H1 (cell line): ENCODE measurements around the gene WDR38. TPM values are rescaled to one million over a fixed set of nuclear protein-coding genes. Genes with fewer than 3 reads are reported as not detected.
A peak's percentile ranks its signal among the peaks of the same experiment; 100 is the strongest.

ENCODE experiments used
- CTCF ChIA-PET: fragments of 300-600 bp; sonication (Branson Sonifier 250); formaldehyde crosslinking; loops from one replicate; lab custom pipeline; 2021; ENCODE audit not compliant: partially characterized antibody; lab: Charles Lee
- POLR2A ChIA-PET: fragments of 300-600 bp; sonication (Branson Sonifier 250); formaldehyde crosslinking; loops from one replicate; lab custom pipeline; 2021; ENCODE audit warnings: inconsistent platforms; ENCODE audit not compliant: partially characterized antibody; lab: Charles Lee
- DNase-seq, 2 experiments: peaks; one replicate each; pipeline versions ENCODE4 v3.0.0 to v3.0.0-alpha.2; 2010 to 2022; ENCODE audit warnings: low spot score in 2 of 2, low read depth in 1 of 2, mixed read lengths in 1 of 2
- FAIRE-seq: peaks from 2 replicates; lab custom pipeline; 2011; peaks lifted over from hg19 to GRCh38; lab: Jason Lieb, UNC
- H2AFZ ChIP-seq: 2 replicates; pipeline ENCODE4 v1.8.1; 2012; ENCODE audit warnings: low read length, inconsistent platforms
- H2AK5ac ChIP-seq: 2 replicates; pipeline ENCODE4 v1.6.1; 2013; ENCODE audit warnings: low read depth, low read length
- H2BK120ac ChIP-seq: replicated peaks from 2 replicates; pipeline ENCODE3; 2013; ENCODE audit warnings: low read depth, low read length, inconsistent platforms
- H2BK12ac ChIP-seq: 2 replicates; pipeline ENCODE4 v1.6.1; 2013; ENCODE audit warnings: low read depth, low read length
- H2BK15ac ChIP-seq: 2 replicates; pipeline ENCODE4 v1.6.1; 2013; ENCODE audit warnings: low read length
- H2BK20ac ChIP-seq: 2 replicates; pipeline ENCODE4 v1.6.1; 2013; ENCODE audit warnings: low read length
- H2BK5ac ChIP-seq: 2 replicates; pipeline ENCODE4 v1.6.1; 2013; ENCODE audit warnings: low read depth, low read length
- H3K14ac ChIP-seq: 2 replicates; pipeline ENCODE4 v1.6.1; 2013; ENCODE audit warnings: inconsistent platforms; ENCODE audit not compliant: insufficient read length
- H3K18ac ChIP-seq: 2 replicates; pipeline ENCODE4 v1.6.1; 2013; ENCODE audit warnings: low read length; ENCODE audit errors: extremely low read depth
- H3K23ac ChIP-seq: 2 replicates; pipeline ENCODE4 v1.6.1; 2013; ENCODE audit warnings: inconsistent platforms; ENCODE audit not compliant: insufficient read length
- H3K23me2 ChIP-seq: 2 replicates; pipeline ENCODE4 v1.6.1; 2013; ENCODE audit warnings: low read depth, low read length
- H3K27ac ChIP-seq: 2 replicates; pipeline ENCODE4 v1.6.1; 2011; ENCODE audit warnings: low read depth, low read length, inconsistent platforms
- H3K27me3 ChIP-seq, 4 experiments: replicated peaks in 1 of 4; 1 replicate in 1 of 4; 2 replicates in 3 of 4; pipeline versions ENCODE4 v1.6.1 to v1.8.1; 2011 to 2013; ENCODE audit warnings: low read length in 3 of 4, mild to moderate bottlenecking in 3 of 4, inconsistent platforms in 2 of 4, mixed read lengths in 2 of 4, moderate library complexity in 1 of 4; ENCODE audit not compliant: control insufficient read depth in 3 of 4, insufficient read depth in 3 of 4; ENCODE audit errors: extremely low read depth in 1 of 4
- H3K36me3 ChIP-seq, 4 experiments: 2 replicates each; pipeline versions ENCODE4 v1.6.1 to v1.8.1; 2011 to 2013; ENCODE audit warnings: mild to moderate bottlenecking in 4 of 4, low read length in 3 of 4, moderate library complexity in 2 of 4, control low read depth in 1 of 4, inconsistent platforms in 1 of 4; ENCODE audit not compliant: insufficient read depth in 4 of 4, control insufficient read depth in 2 of 4
- H3K4ac ChIP-seq: replicated peaks from 2 replicates; pipeline ENCODE3; 2013; ENCODE audit warnings: low read length, low read depth, mixed read lengths, inconsistent platforms; ENCODE audit not compliant: insufficient read length
- H3K4me1 ChIP-seq, 4 experiments: replicated peaks in 1 of 4; 1 replicate in 1 of 4; 2 replicates in 3 of 4; pipeline versions ENCODE4 v1.6.1 to v1.8.1; 2011 to 2013; ENCODE audit warnings: low read length in 3 of 4, inconsistent platforms in 2 of 4, mixed read lengths in 1 of 4; ENCODE audit not compliant: insufficient read depth in 4 of 4, control insufficient read depth in 3 of 4
- H3K4me2 ChIP-seq, 2 experiments: 2 replicates each; pipeline versions ENCODE4 v1.6.1 to v1.8.1; 2011 to 2013; ENCODE audit warnings: low read depth in 2 of 2, low read length in 2 of 2, control low read depth in 1 of 2, inconsistent platforms in 1 of 2, mild to moderate bottlenecking in 1 of 2; ENCODE audit not compliant: insufficient read depth in 1 of 2
- H3K4me3 ChIP-seq, 4 experiments: fragments of 200-600, 300-600 bp in 1 of 4; sonication (generic), shearing (Covaris generic), sonication (Bioruptor Twin) in 1 of 4; 2 replicates each; pipeline versions ENCODE4 v1.5.1 to v1.8.1; 2011 to 2016; ENCODE audit warnings: low read length in 4 of 4, low read depth in 3 of 4, control low read depth in 2 of 4, inconsistent platforms in 2 of 4, mild to moderate bottlenecking in 2 of 4, mixed read lengths in 1 of 4, moderate library complexity in 1 of 4; ENCODE audit not compliant: insufficient read depth in 2 of 4; ENCODE audit errors: extremely low read depth in 1 of 4
- H3K56ac ChIP-seq: replicated peaks from 2 replicates; pipeline ENCODE3; 2013; ENCODE audit warnings: low read depth, mild to moderate bottlenecking, mixed read lengths, low read length, inconsistent platforms; ENCODE audit not compliant: insufficient read length
- H3K79me1 ChIP-seq: 2 replicates; pipeline ENCODE4 v1.6.1; 2013; ENCODE audit warnings: low read depth, low read length, control low read depth
- H3K79me2 ChIP-seq, 2 experiments: 2 replicates each; pipeline versions ENCODE4 v1.6.1 to v1.8.1; 2012 to 2013; ENCODE audit warnings: low read length in 2 of 2, mild to moderate bottlenecking in 2 of 2, inconsistent platforms in 1 of 2; ENCODE audit not compliant: insufficient read depth in 2 of 2, control insufficient read depth in 1 of 2
- H3K9ac ChIP-seq, 4 experiments: replicated peaks in 1 of 4; 1 replicate in 1 of 4; 2 replicates in 3 of 4; pipeline versions ENCODE4 v1.6.1 to v1.8.1; 2011 to 2013; ENCODE audit warnings: low read depth in 3 of 4, low read length in 3 of 4, control low read depth in 2 of 4, mild to moderate bottlenecking in 2 of 4, moderate library complexity in 2 of 4, inconsistent platforms in 1 of 4; ENCODE audit errors: extremely low read depth in 1 of 4
- H3K9me3 ChIP-seq, 2 experiments: 2 replicates each; pipeline versions ENCODE4 v1.6.1 to v1.8.1; 2012 to 2013; ENCODE audit warnings: mild to moderate bottlenecking in 2 of 2, moderate library complexity in 2 of 2, control low read depth in 1 of 2, inconsistent platforms in 1 of 2, low read depth in 1 of 2, low read length in 1 of 2, mixed read lengths in 1 of 2; ENCODE audit not compliant: insufficient read depth in 2 of 2
- H4K20me1 ChIP-seq, 2 experiments: replicated peaks in 1 of 2; 2 replicates each; pipeline versions ENCODE3 to v1.8.1; 2011 to 2013; ENCODE audit warnings: inconsistent platforms in 2 of 2, low read length in 2 of 2, mild to moderate bottlenecking in 1 of 2; ENCODE audit not compliant: insufficient read depth in 2 of 2, control insufficient read depth in 1 of 2
- H4K5ac ChIP-seq: 2 replicates; pipeline ENCODE4 v1.6.1; 2013; ENCODE audit warnings: low read length, low read depth, mixed read lengths, inconsistent platforms; ENCODE audit not compliant: insufficient read length
- H4K8ac ChIP-seq: 2 replicates; pipeline ENCODE4 v1.8.0; 2013; ENCODE audit warnings: mild to moderate bottlenecking, moderate library complexity, low read length, inconsistent platforms; ENCODE audit not compliant: insufficient read depth; ENCODE audit errors: extremely low read depth
- H4K91ac ChIP-seq: replicated peaks from 2 replicates; pipeline ENCODE3; 2013; ENCODE audit warnings: low read length, mixed read lengths, inconsistent platforms; ENCODE audit not compliant: insufficient read length
- JUND ChIP-seq: IDR thresholded peaks from 2 replicates; pipeline ENCODE4 v1.6.1; 2011; ENCODE audit warnings: mild to moderate bottlenecking, improper control_type of control experiment, low read length
- POLR2A ChIP-seq, 2 experiments: IDR thresholded peaks; 1 replicate in 1 of 2; 2 replicates in 1 of 2; pipeline ENCODE4 v1.6.1; 2011; ENCODE audit warnings: low read depth in 2 of 2, low read length in 2 of 2, mild to moderate bottlenecking in 2 of 2; ENCODE audit errors: control extremely low read depth in 1 of 2
- TCF12 ChIP-seq: IDR thresholded peaks from 2 replicates; pipeline ENCODE4 v1.6.1; 2011; ENCODE audit warnings: low read depth, mild to moderate bottlenecking, low read length
- WGBS, 2 experiments: shearing (Covaris generic) in 1 of 2; methylation state at CpG; one replicate each; pipeline versions ENCODE4 v1.1.6 to v1.1.7; 2013 to 2015; ENCODE audit warnings: low lambda C conversion rate in 2 of 2, mixed read lengths in 2 of 2, inconsistent platforms in 1 of 2, low coverage in 1 of 2, missing lambda C conversion rate in 1 of 2; ENCODE audit not compliant: insufficient replicate concordance in 2 of 2, insufficient coverage in 1 of 2, insufficient read length in 1 of 2; ENCODE audit errors: extremely low coverage in 1 of 2, missing lambda C conversion rate in 1 of 2; 5-methylcytosine and 5-hydroxymethylcytosine counted together
- polyA plus RNA-seq, 7 experiments: library from polyadenylated mRNA; depleted of rRNA in 3 of 7; stranded (reverse) in 5 of 7; unstranded in 2 of 7; fragments of >200 nt in 5 of 7; fragments of 200-250 nt in 2 of 7; gene quantifications; 1 replicate in 5 of 7; 2 replicates in 1 of 7; 4 replicates in 1 of 7; pipeline versions ENCODE4 v1.2.1 to v1.2.3, GENCODE V29; 2011 to 2013; ENCODE audit warnings: missing spikeins in 2 of 7, mixed read lengths in 2 of 7
- total RNA-seq: library from RNA; stranded (reverse); fragmentation: NEBNext Ultra II Directional; extraction: Animal tissue kit (Norgen Biotek cat#: 25700); gene quantifications from 2 replicates; pipeline ENCODE4 v1.2.1, GENCODE V29; 2021

The WDR38 gene
- total and polyA plus RNA-seq, 2 of the 8 experiments (the other 6 are each of a cell fraction or from before 2014, with no cell fraction given), result not detected

- H4K91ac ChIP-seq, result no peak overlapping the region
- H3K4me3 ChIP-seq, result no peak overlapping the region
- no peaks in the 10 kb centered on the region for H3K27me3 ChIP-seq
- peak in 1 of 2 experiments; percentile 64 for DNase-seq
- no peaks in the 10 kb centered on the region for H4K20me1 ChIP-seq
- no peak overlapping the region for H3K56ac ChIP-seq
- H2AK5ac ChIP-seq, result no peak overlapping the region
- TF ChIP-seq POLR2A (IDR thresholded peaks at IDR 0.05; ENCODE audit: control extremely low read depth in 1 of 2, low read depth in 2 of 2, low read length in 2 of 2), result no peak
- TF ChIP-seq JUND, result 0 out of 2 replicates have a peak, but pooled peaks have one; percentile 30
- TF ChIP-seq TCF12, result no peak
- FAIRE-seq, result no peak
- H2BK20ac ChIP-seq, result no peak overlapping the region
- H3K9ac ChIP-seq, result no peak overlapping the region
- no peak overlapping the region for H3K27ac ChIP-seq
- no peaks in the 10 kb centered on the region for H3K79me1 ChIP-seq
- ChIA-PET CTCF (interaction anchor here (0.5 to 65.2 kb wide), 13 partner anchors 10 to 37 kb away, joined by 3 to 1529 read pairs (median 3); partner anchors contain the start of genes ARPC5L, NR6A1, OLFML2A and RPL35), POLR2A (interaction anchor here (0.6 to 5.9 kb wide), 6 partner anchors 12 to 50 kb away, joined by 3 to 23 read pairs (median 4); partner anchors contain the start of genes ARPC5L and RPL35)
- H3K36me3 ChIP-seq, result no peaks in the 10 kb centered on the region
- H2BK15ac ChIP-seq, result no peak overlapping the region
- peaks cover 10 to 25% (median 16%) of the 10 kb centered on the region in 4 experiments for H3K4me1 ChIP-seq
- no peak overlapping the region for H3K14ac ChIP-seq
- H2BK120ac ChIP-seq, result no peak overlapping the region
- no peaks in the 10 kb centered on the region for H3K79me2 ChIP-seq
- H2AFZ ChIP-seq, result no peak overlapping the region
- no peaks in the 10 kb centered on the region for H3K9me3 ChIP-seq
- H4K5ac ChIP-seq, result no peak overlapping the region
- H4K8ac ChIP-seq, result no peak overlapping the region
- 85% methylated on average over 6 of the region's 6 CpGs; no CpG with 5 or more reads in 1 of the 2 experiments for WGBS, 2 experiments
- no peak overlapping the region for H3K23ac ChIP-seq
- peaks cover 2% of the 10 kb centered on the region; the same call in 1 of the 2 replicates for H3K23me2 ChIP-seq
- no peak overlapping the region for H2BK5ac ChIP-seq
- no peak overlapping the region for H3K4ac ChIP-seq
- H3K18ac ChIP-seq, result no peak overlapping the region
- no peak overlapping the region for H2BK12ac ChIP-seq
- H3K4me2 ChIP-seq, result no peak overlapping the region
Observed at GRCh38 chr9:124812441-124812876, 40.8 kb upstream of the WDR38 start.
